ENCODE results near the gene CST7.

DNA sequence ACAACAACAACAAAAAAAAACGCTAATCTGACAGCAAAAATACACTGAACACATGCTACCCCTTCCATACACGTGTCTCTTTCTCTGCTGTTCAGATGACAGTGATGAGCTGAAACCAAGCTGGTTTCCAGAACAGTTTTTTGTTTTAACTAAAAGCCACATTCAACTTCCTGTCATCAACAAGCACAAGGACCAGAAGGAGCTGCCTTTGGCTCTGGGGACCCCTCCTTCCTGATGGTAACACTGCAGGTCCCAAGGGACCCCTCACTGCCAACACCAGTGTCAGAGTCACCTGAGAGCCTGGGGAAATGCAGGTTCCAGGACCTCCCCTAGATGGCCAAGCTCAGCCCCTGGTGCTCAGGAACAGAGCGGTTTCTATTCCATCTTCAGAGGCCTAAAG lies 6.0 kb downstream of the CST7 start:
- no peak for TF ChIP-seq BHLHE40 (IDR thresholded peaks at IDR 0.05; ENCODE audit: low read depth, low read length)
- TF ChIP-seq RARB (CRISPR knock-in tag; IDR thresholded peaks at IDR 0.05): no peak
- TF ChIP-seq, protein P1, sequence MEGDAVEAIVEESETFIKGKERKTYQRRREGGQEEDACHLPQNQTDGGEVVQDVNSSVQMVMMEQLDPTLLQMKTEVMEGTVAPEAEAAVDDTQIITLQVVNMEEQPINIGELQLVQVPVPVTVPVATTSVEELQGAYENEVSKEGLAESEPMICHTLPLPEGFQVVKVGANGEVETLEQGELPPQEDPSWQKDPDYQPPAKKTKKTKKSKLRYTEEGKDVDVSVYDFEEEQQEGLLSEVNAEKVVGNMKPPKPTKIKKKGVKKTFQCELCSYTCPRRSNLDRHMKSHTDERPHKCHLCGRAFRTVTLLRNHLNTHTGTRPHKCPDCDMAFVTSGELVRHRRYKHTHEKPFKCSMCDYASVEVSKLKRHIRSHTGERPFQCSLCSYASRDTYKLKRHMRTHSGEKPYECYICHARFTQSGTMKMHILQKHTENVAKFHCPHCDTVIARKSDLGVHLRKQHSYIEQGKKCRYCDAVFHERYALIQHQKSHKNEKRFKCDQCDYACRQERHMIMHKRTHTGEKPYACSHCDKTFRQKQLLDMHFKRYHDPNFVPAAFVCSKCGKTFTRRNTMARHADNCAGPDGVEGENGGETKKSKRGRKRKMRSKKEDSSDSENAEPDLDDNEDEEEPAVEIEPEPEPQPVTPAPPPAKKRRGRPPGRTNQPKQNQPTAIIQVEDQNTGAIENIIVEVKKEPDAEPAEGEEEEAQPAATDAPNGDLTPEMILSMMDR (IDR thresholded peaks at IDR 0.05): no peak
- TF ChIP-seq SMC3 (IDR thresholded peaks at IDR 0.05): no peak
- TF ChIP-seq POLR2A (IDR thresholded peaks at IDR 0.05; ENCODE audit: low read length): no peak
- TF ChIP-seq MAZ (IDR thresholded peaks at IDR 0.05; ENCODE audit: borderline replicate concordance, low read depth, low read length): no peak
- TF ChIP-seq RFX5 (IDR thresholded peaks at IDR 0.05): no peak
- TF ChIP-seq, protein P2, sequence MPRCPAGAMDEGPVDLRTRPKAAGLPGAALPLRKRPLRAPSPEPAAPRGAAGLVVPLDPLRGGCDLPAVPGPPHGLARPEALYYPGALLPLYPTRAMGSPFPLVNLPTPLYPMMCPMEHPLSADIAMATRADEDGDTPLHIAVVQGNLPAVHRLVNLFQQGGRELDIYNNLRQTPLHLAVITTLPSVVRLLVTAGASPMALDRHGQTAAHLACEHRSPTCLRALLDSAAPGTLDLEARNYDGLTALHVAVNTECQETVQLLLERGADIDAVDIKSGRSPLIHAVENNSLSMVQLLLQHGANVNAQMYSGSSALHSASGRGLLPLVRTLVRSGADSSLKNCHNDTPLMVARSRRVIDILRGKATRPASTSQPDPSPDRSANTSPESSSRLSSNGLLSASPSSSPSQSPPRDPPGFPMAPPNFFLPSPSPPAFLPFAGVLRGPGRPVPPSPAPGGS (IDR thresholded peaks at IDR 0.05): no peak
- TF ChIP-seq CBX8 (IDR thresholded peaks at IDR 0.05): no peak
- TF ChIP-seq, protein P3, sequence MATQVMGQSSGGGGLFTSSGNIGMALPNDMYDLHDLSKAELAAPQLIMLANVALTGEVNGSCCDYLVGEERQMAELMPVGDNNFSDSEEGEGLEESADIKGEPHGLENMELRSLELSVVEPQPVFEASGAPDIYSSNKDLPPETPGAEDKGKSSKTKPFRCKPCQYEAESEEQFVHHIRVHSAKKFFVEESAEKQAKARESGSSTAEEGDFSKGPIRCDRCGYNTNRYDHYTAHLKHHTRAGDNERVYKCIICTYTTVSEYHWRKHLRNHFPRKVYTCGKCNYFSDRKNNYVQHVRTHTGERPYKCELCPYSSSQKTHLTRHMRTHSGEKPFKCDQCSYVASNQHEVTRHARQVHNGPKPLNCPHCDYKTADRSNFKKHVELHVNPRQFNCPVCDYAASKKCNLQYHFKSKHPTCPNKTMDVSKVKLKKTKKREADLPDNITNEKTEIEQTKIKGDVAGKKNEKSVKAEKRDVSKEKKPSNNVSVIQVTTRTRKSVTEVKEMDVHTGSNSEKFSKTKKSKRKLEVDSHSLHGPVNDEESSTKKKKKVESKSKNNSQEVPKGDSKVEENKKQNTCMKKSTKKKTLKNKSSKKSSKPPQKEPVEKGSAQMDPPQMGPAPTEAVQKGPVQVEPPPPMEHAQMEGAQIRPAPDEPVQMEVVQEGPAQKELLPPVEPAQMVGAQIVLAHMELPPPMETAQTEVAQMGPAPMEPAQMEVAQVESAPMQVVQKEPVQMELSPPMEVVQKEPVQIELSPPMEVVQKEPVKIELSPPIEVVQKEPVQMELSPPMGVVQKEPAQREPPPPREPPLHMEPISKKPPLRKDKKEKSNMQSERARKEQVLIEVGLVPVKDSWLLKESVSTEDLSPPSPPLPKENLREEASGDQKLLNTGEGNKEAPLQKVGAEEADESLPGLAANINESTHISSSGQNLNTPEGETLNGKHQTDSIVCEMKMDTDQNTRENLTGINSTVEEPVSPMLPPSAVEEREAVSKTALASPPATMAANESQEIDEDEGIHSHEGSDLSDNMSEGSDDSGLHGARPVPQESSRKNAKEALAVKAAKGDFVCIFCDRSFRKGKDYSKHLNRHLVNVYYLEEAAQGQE (IDR thresholded peaks at IDR 0.05): no peak
- no peak for TF ChIP-seq RNF2 (IDR thresholded peaks at IDR 0.05; ENCODE audit: borderline replicate concordance, low read depth)
- TF ChIP-seq, protein P4, sequence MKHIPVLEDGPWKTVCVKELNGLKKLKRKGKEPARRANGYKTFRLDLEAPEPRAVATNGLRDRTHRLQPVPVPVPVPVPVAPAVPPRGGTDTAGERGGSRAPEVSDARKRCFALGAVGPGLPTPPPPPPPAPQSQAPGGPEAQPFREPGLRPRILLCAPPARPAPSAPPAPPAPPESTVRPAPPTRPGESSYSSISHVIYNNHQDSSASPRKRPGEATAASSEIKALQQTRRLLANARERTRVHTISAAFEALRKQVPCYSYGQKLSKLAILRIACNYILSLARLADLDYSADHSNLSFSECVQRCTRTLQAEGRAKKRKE (CRISPR knock-in tag; IDR thresholded peaks at IDR 0.05; ENCODE audit: low read depth): no peak
- TF ChIP-seq, protein P5, sequence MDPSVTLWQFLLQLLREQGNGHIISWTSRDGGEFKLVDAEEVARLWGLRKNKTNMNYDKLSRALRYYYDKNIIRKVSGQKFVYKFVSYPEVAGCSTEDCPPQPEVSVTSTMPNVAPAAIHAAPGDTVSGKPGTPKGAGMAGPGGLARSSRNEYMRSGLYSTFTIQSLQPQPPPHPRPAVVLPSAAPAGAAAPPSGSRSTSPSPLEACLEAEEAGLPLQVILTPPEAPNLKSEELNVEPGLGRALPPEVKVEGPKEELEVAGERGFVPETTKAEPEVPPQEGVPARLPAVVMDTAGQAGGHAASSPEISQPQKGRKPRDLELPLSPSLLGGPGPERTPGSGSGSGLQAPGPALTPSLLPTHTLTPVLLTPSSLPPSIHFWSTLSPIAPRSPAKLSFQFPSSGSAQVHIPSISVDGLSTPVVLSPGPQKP (IDR thresholded peaks at IDR 0.05; ENCODE audit: low read depth, low read length): no peak
- no peak for TF ChIP-seq KDM1A (IDR thresholded peaks at IDR 0.05; ENCODE audit: low read depth)
